Nucleus accumbens (tissue), 56 donors: ENCODE results near the gene RAB12.

Experiments
- DNase-seq, 56 donors: peaks; one replicate each; lab custom pipeline; 2025; lab: John Stamatoyannopoulos, UW

The RAB12 gene

GRCh38 chr18:8673256-8674209 lies 64.3 kb downstream of the RAB12 start:
- DNase-seq, result no peak

GRCh38 chr18:8675057-8675456 lies 65.8 kb downstream of the RAB12 start:
- DNase-seq, result no peak

GRCh38 chr18:8681196-8681595 lies 72.0 kb downstream of the RAB12 start:
- no peak for DNase-seq

- DNase-seq, result no peak
These were observed 75.3 kb downstream of the RAB12 start for GRCh38 chr18:8684577-8684976.

GRCh38 chr18:8685141-8685913 lies 76.1 kb downstream of the RAB12 start:
- no peak for DNase-seq

- DNase-seq, result no peak
These were observed 76.6 kb downstream of the RAB12 start for GRCh38 chr18:8685914-8686216.

GRCh38 chr18:8686611-8687010 lies 77.4 kb downstream of the RAB12 start:
- no peak for DNase-seq

- no peak for DNase-seq
These were observed 79.1 kb downstream of the RAB12 start for GRCh38 chr18:8688216-8688800.

- DNase-seq, result no peak
These were observed 79.6 kb downstream of the RAB12 start for GRCh38 chr18:8688816-8689215.
